ENCODE measurements around the gene RASSF10. TPM values are rescaled to one million over a fixed set of nuclear protein-coding genes. Genes with fewer than 3 reads are reported as not detected.

The RASSF10 gene
- polyA plus RNA-seq, 3 donors: not detected

DNA sequence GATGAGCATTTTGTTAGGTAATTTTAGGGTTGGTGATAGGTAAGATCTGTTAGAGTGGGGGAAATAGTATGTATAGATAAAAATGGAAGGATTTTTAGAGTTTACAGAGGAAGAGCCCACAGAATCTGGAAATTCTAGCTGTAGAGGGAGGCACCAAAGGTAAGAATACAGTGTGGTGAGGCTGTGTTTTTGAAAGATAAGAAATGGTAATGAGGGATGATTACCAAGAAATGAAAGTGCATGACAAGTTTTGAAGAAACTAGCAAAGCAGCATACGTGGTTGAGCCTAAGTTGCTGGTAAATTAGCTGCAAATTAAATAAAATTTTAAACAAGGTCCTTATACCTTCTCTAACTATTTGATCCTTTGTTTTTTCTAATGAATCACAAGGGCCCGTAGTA is 14.6 kb upstream of the RASSF10 start:
- no peak overlapping the region for H3K9ac ChIP-seq (ENCODE audit: insufficient read depth, low read length, poor library complexity, severe bottlenecking)

DNA sequence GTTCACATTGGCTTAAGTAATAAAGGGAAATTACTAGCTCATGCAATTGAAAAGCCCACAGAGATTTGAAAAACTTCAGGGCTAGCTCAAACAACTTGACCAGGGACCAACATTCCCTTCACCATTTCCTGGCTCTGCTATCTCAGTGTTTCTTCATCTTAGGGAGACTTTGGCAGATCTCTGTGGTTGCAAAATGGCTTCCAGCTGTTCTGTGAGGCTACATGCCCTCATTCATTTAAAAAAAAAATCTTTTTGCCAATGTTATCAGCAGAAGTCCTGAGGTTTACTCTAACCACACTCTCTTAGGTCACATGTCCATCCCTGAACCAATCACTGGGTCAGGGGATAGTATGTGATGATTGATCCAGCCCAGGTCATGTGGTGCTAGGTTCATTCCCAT is 13.9 kb upstream of the RASSF10 start:
- H3K27ac Mint-ChIP-seq: no peak overlapping the region
- intact Hi-C loops (cut with micrococcal nuclease): no loop called here

More for the DNA sequence above, 14.6 kb upstream of the RASSF10 start:
- WGBS (ENCODE audit: insufficient coverage): no CpG with 5 or more reads among the region's 2 CpGs
- no peak for DNase-seq
- H3K9me3 ChIP-seq (replicated peaks in 1 of 2; ENCODE audit: control insufficient read depth in 1 of 2, insufficient read depth in 1 of 2, low read length in 2 of 2): peaks cover 0 to 2% of the 10 kb centered on the region in 2 donors
- no peaks in the 10 kb centered on the region for H3K79me2 ChIP-seq (ENCODE audit: insufficient read depth, low read length)
- H3K27me3 ChIP-seq (ENCODE audit: control insufficient read depth in 2 of 2, insufficient read depth in 2 of 2, low read length in 2 of 2): no peaks in the 10 kb centered on the region
- H3K36me3 ChIP-seq (replicated peaks in 1 of 2; ENCODE audit: control insufficient read depth in 1 of 2, insufficient read depth in 2 of 2, low read length in 2 of 2): no peaks in the 10 kb centered on the region
- TF ChIP-seq, protein P1, sequence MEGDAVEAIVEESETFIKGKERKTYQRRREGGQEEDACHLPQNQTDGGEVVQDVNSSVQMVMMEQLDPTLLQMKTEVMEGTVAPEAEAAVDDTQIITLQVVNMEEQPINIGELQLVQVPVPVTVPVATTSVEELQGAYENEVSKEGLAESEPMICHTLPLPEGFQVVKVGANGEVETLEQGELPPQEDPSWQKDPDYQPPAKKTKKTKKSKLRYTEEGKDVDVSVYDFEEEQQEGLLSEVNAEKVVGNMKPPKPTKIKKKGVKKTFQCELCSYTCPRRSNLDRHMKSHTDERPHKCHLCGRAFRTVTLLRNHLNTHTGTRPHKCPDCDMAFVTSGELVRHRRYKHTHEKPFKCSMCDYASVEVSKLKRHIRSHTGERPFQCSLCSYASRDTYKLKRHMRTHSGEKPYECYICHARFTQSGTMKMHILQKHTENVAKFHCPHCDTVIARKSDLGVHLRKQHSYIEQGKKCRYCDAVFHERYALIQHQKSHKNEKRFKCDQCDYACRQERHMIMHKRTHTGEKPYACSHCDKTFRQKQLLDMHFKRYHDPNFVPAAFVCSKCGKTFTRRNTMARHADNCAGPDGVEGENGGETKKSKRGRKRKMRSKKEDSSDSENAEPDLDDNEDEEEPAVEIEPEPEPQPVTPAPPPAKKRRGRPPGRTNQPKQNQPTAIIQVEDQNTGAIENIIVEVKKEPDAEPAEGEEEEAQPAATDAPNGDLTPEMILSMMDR (IDR thresholded peaks at IDR 0.05): no peak
- H3K4me3 Mint-ChIP-seq: no peak overlapping the region
- H3K36me3 Mint-ChIP-seq: no peaks in the 10 kb centered on the region
- no peaks in the 10 kb centered on the region for H3K27me3 Mint-ChIP-seq (ENCODE audit: low read depth in 3 of 3)
- peaks cover 0 to 7% of the 10 kb centered on the region in 2 donors for H3K4me1 ChIP-seq (ENCODE audit: control insufficient read depth in 1 of 2, insufficient read depth in 2 of 2, low read length in 2 of 2)
- no peak overlapping the region for H3K27ac Mint-ChIP-seq
- H3K4me2 ChIP-seq (replicated peaks; ENCODE audit: extremely low read depth, low read length, poor library complexity, severe bottlenecking): no peak overlapping the region
- H3K4me1 Mint-ChIP-seq: peaks cover 5% of the 10 kb centered on the region
- no peak overlapping the region for H3K4me3 ChIP-seq (replicated peaks in 1 of 3; ENCODE audit: low read depth in 2 of 3, low read length in 3 of 3)
- intact Hi-C loops (cut with micrococcal nuclease): no loop called here
- H3K9me3 Mint-ChIP-seq: peaks cover 0 to 4% (median 1%) of the 10 kb centered on the region in 7 donors
- H2AFZ ChIP-seq (ENCODE audit: insufficient read depth, low read depth, low read length, poor library complexity, severe bottlenecking): no peak overlapping the region
- H4K20me1 ChIP-seq (ENCODE audit: insufficient read depth, low read length): no peaks in the 10 kb centered on the region
- no peak overlapping the region for H3K27ac ChIP-seq (ENCODE audit: low read depth in 1 of 2, low read length in 2 of 2)

More for the DNA sequence above, 13.9 kb upstream of the RASSF10 start:
- Histone ChIP-seq H3K4me1 (ENCODE audit: control insufficient read depth in 1 of 2, insufficient read depth in 2 of 2, low read length in 2 of 2) (peaks cover 0 to under 1% of the 10 kb centered on the region in 2 donors), H3K4me2 (replicated peaks; ENCODE audit: extremely low read depth, low read length, poor library complexity, severe bottlenecking) (no peak overlapping the region), H3K9me3 (replicated peaks in 1 of 2; ENCODE audit: control insufficient read depth in 1 of 2, insufficient read depth in 1 of 2, low read length in 2 of 2) (no peaks in the 10 kb centered on the region), H3K9ac (ENCODE audit: insufficient read depth, low read length, poor library complexity, severe bottlenecking) (no peak overlapping the region), H4K20me1 (ENCODE audit: insufficient read depth, low read length) (no peaks in the 10 kb centered on the region), H3K27ac (ENCODE audit: low read depth in 1 of 2, low read length in 2 of 2) (no peak overlapping the region), H3K4me3 (replicated peaks in 1 of 3; ENCODE audit: low read depth in 2 of 3, low read length in 3 of 3) (no peak overlapping the region), H3K79me2 (ENCODE audit: insufficient read depth, low read length) (no peaks in the 10 kb centered on the region), H3K36me3 (replicated peaks in 1 of 2; ENCODE audit: control insufficient read depth in 1 of 2, insufficient read depth in 2 of 2, low read length in 2 of 2) (no peaks in the 10 kb centered on the region), H3K27me3 (ENCODE audit: control insufficient read depth in 2 of 2, insufficient read depth in 2 of 2, low read length in 2 of 2) (no peaks in the 10 kb centered on the region), H2AFZ (ENCODE audit: insufficient read depth, low read depth, low read length, poor library complexity, severe bottlenecking) (no peak overlapping the region)
- Mint-ChIP-seq H3K4me3 (no peak overlapping the region), H3K36me3 (no peaks in the 10 kb centered on the region), H3K4me1 (no peaks in the 10 kb centered on the region), H3K27me3 (ENCODE audit: low read depth in 3 of 3) (no peaks in the 10 kb centered on the region), H3K9me3 (peaks cover 0 to 4% (median 0%) of the 10 kb centered on the region in 7 donors)
- no peak for DNase-seq
- TF ChIP-seq, protein P1 (IDR thresholded peaks at IDR 0.05): no peak
